Gastrocnemius medialis (tissue), 4 donors: Measurements from ENCODE around the gene YJU2.

Experiments
- POLR2A ChIP-seq, 2 donors: fragments of 450-650 bp; IDR thresholded peaks; one replicate each; pipeline ENCODE4 v1.6.1; 2017; ENCODE audit warnings: antibody characterized with exemption in 2 of 2, mild to moderate bottlenecking in 2 of 2, moderate library complexity in 2 of 2
- TF ChIP-seq, protein P1 (sequence below), 5 experiments: fragments of 450-650 bp in 3 of 5; fragments of 200-600 bp in 2 of 5; sonication (generic) in 2 of 5; IDR thresholded peaks in 4 of 5; conservative IDR thresholded peaks in 1 of 5; 1 replicate in 4 of 5; 2 replicates in 1 of 5; pipeline ENCODE4 v1.5.1; 2016 to 2019; ENCODE audit warnings: antibody characterized with exemption in 5 of 5, mild to moderate bottlenecking in 3 of 5, moderate library complexity in 3 of 5

DNA sequence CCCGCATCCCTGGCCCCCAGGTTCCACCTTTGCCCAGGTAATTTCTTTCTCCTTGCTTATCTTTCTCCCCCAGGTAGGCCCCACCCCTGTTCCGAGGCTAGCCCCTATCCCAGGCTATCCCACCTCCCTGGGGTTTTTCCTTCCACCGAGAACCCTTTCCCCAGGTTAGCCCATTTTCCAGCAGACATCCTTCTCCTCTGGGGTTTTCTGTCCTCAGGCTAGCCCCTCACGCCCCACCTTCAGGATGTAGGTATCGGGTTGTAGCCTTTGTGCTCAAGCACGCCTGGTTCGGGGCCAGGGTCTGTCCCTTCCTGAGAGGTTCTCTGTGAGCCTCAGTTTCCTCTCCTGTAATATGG, 58.4 kb downstream of the YJU2 start:
- TF ChIP-seq, protein P1, sequence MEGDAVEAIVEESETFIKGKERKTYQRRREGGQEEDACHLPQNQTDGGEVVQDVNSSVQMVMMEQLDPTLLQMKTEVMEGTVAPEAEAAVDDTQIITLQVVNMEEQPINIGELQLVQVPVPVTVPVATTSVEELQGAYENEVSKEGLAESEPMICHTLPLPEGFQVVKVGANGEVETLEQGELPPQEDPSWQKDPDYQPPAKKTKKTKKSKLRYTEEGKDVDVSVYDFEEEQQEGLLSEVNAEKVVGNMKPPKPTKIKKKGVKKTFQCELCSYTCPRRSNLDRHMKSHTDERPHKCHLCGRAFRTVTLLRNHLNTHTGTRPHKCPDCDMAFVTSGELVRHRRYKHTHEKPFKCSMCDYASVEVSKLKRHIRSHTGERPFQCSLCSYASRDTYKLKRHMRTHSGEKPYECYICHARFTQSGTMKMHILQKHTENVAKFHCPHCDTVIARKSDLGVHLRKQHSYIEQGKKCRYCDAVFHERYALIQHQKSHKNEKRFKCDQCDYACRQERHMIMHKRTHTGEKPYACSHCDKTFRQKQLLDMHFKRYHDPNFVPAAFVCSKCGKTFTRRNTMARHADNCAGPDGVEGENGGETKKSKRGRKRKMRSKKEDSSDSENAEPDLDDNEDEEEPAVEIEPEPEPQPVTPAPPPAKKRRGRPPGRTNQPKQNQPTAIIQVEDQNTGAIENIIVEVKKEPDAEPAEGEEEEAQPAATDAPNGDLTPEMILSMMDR (IDR thresholded peaks at IDR 0.05 in 4 of 5, conservative IDR thresholded peaks at IDR 0.05 in 1 of 5): no peak
- TF ChIP-seq POLR2A (IDR thresholded peaks at IDR 0.05): no peak
